Endometrial microvascular endothelial cells (primary cell): Measurements from ENCODE around the gene DCUN1D1. TPM values are rescaled to one million over a fixed set of nuclear protein-coding genes. Genes with fewer than 3 reads are reported as not detected.

ENCODE experiments used
- in situ Hi-C: cut with HindIII; loops from 2 replicates; pipeline ENCODE4 v1.10.0; 2017; ENCODE audit warnings: low sequenced_read_pairs, low pct_unique_long_range_greater_than_20kb; ENCODE audit errors: inconsistent ontology term
- total RNA-seq: library from RNA; depleted of rRNA; stranded (reverse); fragments of >200 nt; gene quantifications from one replicate; pipeline ENCODE4 v1.2.3, GENCODE V29; 2015; ENCODE audit errors: inconsistent ontology term

Gene DCUN1D1
- total RNA-seq, 1 donor from 2014 or later = 18.6 TPM

- in situ Hi-C loops = no loop called here
These were observed 1.1 kb downstream of the DCUN1D1 start for GRCh38 chr3:182979103-182979673.

GRCh38 chr3:182978387-182978786 lies 2.0 kb downstream of the DCUN1D1 start:
- in situ Hi-C loops = no loop called here

- in situ Hi-C loops = no loop called here
These were observed 7.3 kb downstream of the DCUN1D1 start for GRCh38 chr3:182973047-182973446.

GRCh38 chr3:182972387-182972786 lies 8.0 kb downstream of the DCUN1D1 start:
- in situ Hi-C loops = no loop called here

- in situ Hi-C loops = no loop called here
These were observed 8.7 kb downstream of the DCUN1D1 start for GRCh38 chr3:182971637-182972036.

- in situ Hi-C loops = no loop called here
These were observed 9.4 kb downstream of the DCUN1D1 start for GRCh38 chr3:182970811-182971418.

- in situ Hi-C loops = no loop called here
These were observed 10.5 kb downstream of the DCUN1D1 start for GRCh38 chr3:182969853-182970252.

- in situ Hi-C loops = no loop called here
These were observed 11.1 kb downstream of the DCUN1D1 start for GRCh38 chr3:182969277-182969676.

- in situ Hi-C loops = no loop called here
These were observed 12.8 kb downstream of the DCUN1D1 start for GRCh38 chr3:182967218-182968204.

- in situ Hi-C loops = no loop called here
These were observed 14.4 kb downstream of the DCUN1D1 start for GRCh38 chr3:182965861-182966366.

GRCh38 chr3:182964179-182964578 lies 16.2 kb downstream of the DCUN1D1 start:
- in situ Hi-C loops = no loop called here

- in situ Hi-C loops = no loop called here
These were observed 18.2 kb downstream of the DCUN1D1 start for GRCh38 chr3:182962166-182962565.

GRCh38 chr3:182959474-182960350 lies 20.6 kb downstream of the DCUN1D1 start:
- in situ Hi-C loops = no loop called here

GRCh38 chr3:182957676-182958266 lies 22.6 kb downstream of the DCUN1D1 start:
- in situ Hi-C loops = no loop called here

- in situ Hi-C loops = no loop called here
These were observed 23.1 kb downstream of the DCUN1D1 start for GRCh38 chr3:182957226-182957625.

GRCh38 chr3:182954553-182955235 lies 25.6 kb downstream of the DCUN1D1 start:
- in situ Hi-C loops = no loop called here

GRCh38 chr3:182949688-182950087 lies 30.6 kb downstream of the DCUN1D1 start:
- in situ Hi-C loops = no loop called here

- in situ Hi-C loops = no loop called here
These were observed 32.0 kb downstream of the DCUN1D1 start for GRCh38 chr3:182948305-182948704.
